Mesendoderm (in vitro differentiated cells): ENCODE measurements around the gene FA2H.

Experiments
- DNase-seq: peaks from one replicate; pipeline ENCODE4 v3.0.0; 2013
- H2AK5ac ChIP-seq: 2 replicates; pipeline ENCODE4 v1.6.1; 2013; ENCODE audit warnings: low read length, inconsistent platforms
- H2BK120ac ChIP-seq: 2 replicates; pipeline ENCODE4 v1.6.1; 2013; ENCODE audit warnings: low read depth, mild to moderate bottlenecking, low read length, moderate library complexity, mixed read lengths
- H2BK15ac ChIP-seq: replicated peaks from 2 replicates; pipeline ENCODE4 v1.6.1; 2013; ENCODE audit warnings: low read depth, mild to moderate bottlenecking, moderate library complexity
- H2BK5ac ChIP-seq: 2 replicates; pipeline ENCODE4 v1.6.1; 2013; ENCODE audit warnings: low read length, inconsistent platforms
- H3K18ac ChIP-seq: 2 replicates; pipeline ENCODE4 v1.6.1; 2013; ENCODE audit warnings: mild to moderate bottlenecking, low read length, mixed read lengths
- H3K23ac ChIP-seq: one replicate; pipeline ENCODE4 v1.6.1; 2013; ENCODE audit warnings: low read length
- H3K27ac ChIP-seq: 2 replicates; pipeline ENCODE4 v1.5.1; 2013; ENCODE audit warnings: low read depth, mild to moderate bottlenecking, inconsistent platforms, low read length, moderate library complexity
- H3K27me3 ChIP-seq: 2 replicates; pipeline ENCODE4 v1.6.1; 2013; ENCODE audit warnings: low read length, control low read depth, mild to moderate bottlenecking, inconsistent platforms; ENCODE audit not compliant: insufficient read depth, poor library complexity
- H3K36me3 ChIP-seq: 2 replicates; pipeline ENCODE4 v1.6.1; 2013; ENCODE audit warnings: low read length, inconsistent platforms; ENCODE audit not compliant: control insufficient read depth, insufficient read depth
- H3K4ac ChIP-seq: one replicate; pipeline ENCODE4 v1.6.1; 2013; ENCODE audit warnings: low read depth, mild to moderate bottlenecking, low read length, moderate library complexity
- H3K4me1 ChIP-seq: 2 replicates; pipeline ENCODE4 v1.6.1; 2013; ENCODE audit warnings: low read depth, low read length, inconsistent platforms; ENCODE audit not compliant: control insufficient read depth
- H3K4me2 ChIP-seq: 2 replicates; pipeline ENCODE4 v1.6.1; 2013; ENCODE audit warnings: low read length
- H3K4me3 ChIP-seq: 2 replicates; pipeline ENCODE4 v1.5.1; 2013; ENCODE audit warnings: mild to moderate bottlenecking, low read length
- H3K56ac ChIP-seq: one replicate; pipeline ENCODE4 v1.6.1; 2013; ENCODE audit warnings: low read length
- H3K79me1 ChIP-seq: 2 replicates; pipeline ENCODE4 v1.6.1; 2013; ENCODE audit warnings: low read length, inconsistent platforms
- H3K79me2 ChIP-seq: 2 replicates; pipeline ENCODE4 v1.6.1; 2013; ENCODE audit warnings: mild to moderate bottlenecking, low read length; ENCODE audit not compliant: control insufficient read depth, insufficient read depth
- H3K9ac ChIP-seq: 2 replicates; pipeline ENCODE4 v1.6.1; 2013; ENCODE audit warnings: low read length, inconsistent platforms
- H4K5ac ChIP-seq: one replicate; pipeline ENCODE4 v1.6.1; 2013; ENCODE audit warnings: low read length
- H4K8ac ChIP-seq: one replicate; pipeline ENCODE4 v1.6.1; 2013; ENCODE audit warnings: low read depth, mild to moderate bottlenecking, control low read depth, low read length, moderate library complexity
- WGBS: extraction: QIAGEN DNeasy Blood & Tissue Kit; methylation state at CpG from one replicate; pipeline ENCODE4 v1.1.7; 2013; ENCODE audit warnings: low lambda C conversion rate, missing lambda C conversion rate; ENCODE audit not compliant: insufficient coverage; ENCODE audit errors: extremely low coverage; 5-methylcytosine and 5-hydroxymethylcytosine counted together

The FA2H gene

GRCh38 chr16:74807052-74807646 is 32.5 kb upstream of the FA2H start:
- no peak overlapping the region for H2AK5ac ChIP-seq

GRCh38 chr16:74800216-74800871 is 25.7 kb upstream of the FA2H start:
- H4K8ac ChIP-seq = no peak overlapping the region
- DNase-seq = no peak
- H3K4me2 ChIP-seq = no peak overlapping the region
- H2BK120ac ChIP-seq = no peak overlapping the region
- no peak overlapping the region for H3K23ac ChIP-seq
- H2BK5ac ChIP-seq = no peak overlapping the region
- H3K4me1 ChIP-seq = no peaks in the 10 kb centered on the region
- H2AK5ac ChIP-seq = no peak overlapping the region
- no peak overlapping the region for H3K18ac ChIP-seq
- H4K5ac ChIP-seq = no peak overlapping the region
- no peak overlapping the region for H2BK15ac ChIP-seq
- H3K79me1 ChIP-seq = no peaks in the 10 kb centered on the region
- no CpG with 5 or more reads among the region's 2 CpGs for WGBS
- no peak overlapping the region for H3K4ac ChIP-seq
- H3K4me3 ChIP-seq = no peak overlapping the region
- H3K27ac ChIP-seq = no peak overlapping the region
- no peak overlapping the region for H3K56ac ChIP-seq
- H3K79me2 ChIP-seq = no peaks in the 10 kb centered on the region
- H3K36me3 ChIP-seq = no peaks in the 10 kb centered on the region
- H3K9ac ChIP-seq = no peak overlapping the region
- H3K27me3 ChIP-seq = peaks cover 2% of the 10 kb centered on the region

More at GRCh38 chr16:74807052-74807646, 32.5 kb upstream of the FA2H start:
- Histone ChIP-seq H3K79me2 (no peaks in the 10 kb centered on the region), H3K23ac (no peak overlapping the region), H2BK5ac (no peak overlapping the region), H3K36me3 (no peaks in the 10 kb centered on the region), H3K56ac (no peak overlapping the region), H4K8ac (no peak overlapping the region), H3K4ac (no peak overlapping the region), H3K79me1 (no peaks in the 10 kb centered on the region), H3K27ac (no peak overlapping the region), H3K27me3 (no peaks in the 10 kb centered on the region), H3K4me3 (no peak overlapping the region), H2BK120ac (no peak overlapping the region), H3K4me2 (no peak overlapping the region), H3K9ac (no peak overlapping the region), H2BK15ac (no peak overlapping the region), H3K4me1 (peaks cover 8% of the 10 kb centered on the region), H4K5ac (no peak overlapping the region), H3K18ac (no peak overlapping the region)
- WGBS = no CpG with 5 or more reads among the region's 7 CpGs
- peak; percentile 24 for DNase-seq

GRCh38 chr16:74797414-74797813 is 22.8 kb upstream of the FA2H start:
- H3K4ac ChIP-seq = no peak overlapping the region
- H3K9ac ChIP-seq = no peak overlapping the region
- no peak overlapping the region for H3K18ac ChIP-seq
- no peak overlapping the region for H4K8ac ChIP-seq
- no peak for DNase-seq
- H3K4me1 ChIP-seq = no peaks in the 10 kb centered on the region
- no peak overlapping the region for H2BK15ac ChIP-seq
- no peak overlapping the region for H3K4me3 ChIP-seq
- H3K4me2 ChIP-seq = no peak overlapping the region
- H2BK5ac ChIP-seq = no peak overlapping the region
- peaks cover 2% of the 10 kb centered on the region for H3K27me3 ChIP-seq
- no CpG with 5 or more reads among the region's 1 CpG for WGBS
- no peaks in the 10 kb centered on the region for H3K36me3 ChIP-seq
- no peak overlapping the region for H2AK5ac ChIP-seq
- no peaks in the 10 kb centered on the region for H3K79me1 ChIP-seq
- H2BK120ac ChIP-seq = no peak overlapping the region
- H3K79me2 ChIP-seq = no peaks in the 10 kb centered on the region
- no peak overlapping the region for H3K56ac ChIP-seq
- no peak overlapping the region for H3K27ac ChIP-seq
- no peak overlapping the region for H3K23ac ChIP-seq
- H4K5ac ChIP-seq = no peak overlapping the region

- no peaks in the 10 kb centered on the region for H3K79me1 ChIP-seq
- no peak overlapping the region for H2AK5ac ChIP-seq
- no peak for DNase-seq
- H3K4me3 ChIP-seq = no peak overlapping the region
- H3K27me3 ChIP-seq = peaks cover 2% of the 10 kb centered on the region
- H3K56ac ChIP-seq = no peak overlapping the region
- no peaks in the 10 kb centered on the region for H3K4me1 ChIP-seq
- H3K23ac ChIP-seq = no peak overlapping the region
- no peak overlapping the region for H4K8ac ChIP-seq
- no peak overlapping the region for H4K5ac ChIP-seq
- no peak overlapping the region for H3K4me2 ChIP-seq
- no peaks in the 10 kb centered on the region for H3K79me2 ChIP-seq
- no peaks in the 10 kb centered on the region for H3K36me3 ChIP-seq
- H3K27ac ChIP-seq = no peak overlapping the region
- H2BK120ac ChIP-seq = no peak overlapping the region
- no peak overlapping the region for H3K4ac ChIP-seq
- WGBS = no CpG with 5 or more reads among the region's 2 CpGs
- no peak overlapping the region for H3K18ac ChIP-seq
- H2BK5ac ChIP-seq = no peak overlapping the region
- no peak overlapping the region for H2BK15ac ChIP-seq
- H3K9ac ChIP-seq = no peak overlapping the region
Observed at GRCh38 chr16:74795104-74795503, 20.5 kb upstream of the FA2H start.

GRCh38 chr16:74794668-74795067 is 20.0 kb upstream of the FA2H start:
- Histone ChIP-seq H3K27ac (no peak overlapping the region), H2BK120ac (no peak overlapping the region), H3K4me2 (no peak overlapping the region), H3K36me3 (no peaks in the 10 kb centered on the region), H2BK5ac (no peak overlapping the region), H3K79me2 (no peaks in the 10 kb centered on the region), H4K5ac (no peak overlapping the region), H3K23ac (no peak overlapping the region), H3K4me3 (no peak overlapping the region), H2AK5ac (no peak overlapping the region), H3K4ac (no peak overlapping the region), H3K9ac (no peak overlapping the region), H3K18ac (no peak overlapping the region), H3K56ac (no peak overlapping the region), H4K8ac (no peak overlapping the region), H2BK15ac (no peak overlapping the region), H3K4me1 (no peaks in the 10 kb centered on the region), H3K79me1 (no peaks in the 10 kb centered on the region), H3K27me3 (peaks cover 2% of the 10 kb centered on the region)
- no CpG with 5 or more reads among the region's 2 CpGs for WGBS
- no peak for DNase-seq

- Histone ChIP-seq H3K4me2 (no peak overlapping the region), H4K5ac (no peak overlapping the region), H2AK5ac (no peak overlapping the region), H3K27me3 (peaks cover 2% of the 10 kb centered on the region), H4K8ac (no peak overlapping the region), H3K4ac (no peak overlapping the region), H2BK120ac (no peak overlapping the region), H3K18ac (no peak overlapping the region), H2BK5ac (no peak overlapping the region), H3K36me3 (no peaks in the 10 kb centered on the region), H3K79me1 (no peaks in the 10 kb centered on the region), H3K56ac (no peak overlapping the region), H3K4me3 (no peak overlapping the region), H3K9ac (no peak overlapping the region), H3K27ac (no peak overlapping the region), H3K23ac (no peak overlapping the region), H3K79me2 (no peaks in the 10 kb centered on the region), H3K4me1 (no peaks in the 10 kb centered on the region), H2BK15ac (no peak overlapping the region)
- no CpG with 5 or more reads among the region's 2 CpGs for WGBS
- DNase-seq = no peak
Observed at GRCh38 chr16:74793571-74793970, 19.0 kb upstream of the FA2H start.
